Measurements from ENCODE around the gene OR52I2. TPM values are rescaled to one million over a fixed set of nuclear protein-coding genes. Genes with fewer than 3 reads are reported as not detected.
A peak's percentile ranks its signal among the peaks of the same experiment; 100 is the strongest.

The OR52I2 gene
- polyA plus RNA-seq, 3 donors, result 0.04 TPM; not detected in 2

- peak in 2 of 3 donors; percentile 9 to 24 for DNase-seq
These were observed 28.9 kb downstream of the OR52I2 start for GRCh38 chr11:4610258-4610935.

DNA sequence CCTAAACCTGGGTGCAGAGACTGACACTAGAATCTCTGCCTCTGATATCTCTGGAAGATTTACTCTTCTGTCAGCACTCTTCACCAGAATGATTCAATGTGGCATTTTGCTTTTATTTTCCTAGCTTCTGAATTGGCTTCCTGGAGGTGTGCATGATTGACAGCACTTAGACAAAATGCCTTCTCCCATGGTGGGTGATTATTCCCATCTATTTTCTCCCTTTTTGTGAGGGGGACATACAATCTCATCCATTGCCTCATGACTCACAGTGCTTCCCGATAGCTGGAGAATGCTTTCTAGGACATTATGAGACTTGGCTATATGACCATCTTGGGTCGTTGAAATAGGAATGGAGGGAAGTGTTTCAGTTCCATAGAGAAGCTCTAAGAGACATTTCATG is 30.4 kb downstream of the OR52I2 start:
- Mint-ChIP-seq H3K4me3 (no peak overlapping the region), H3K36me3 (no peaks in the 10 kb centered on the region), H3K27me3 (ENCODE audit: low read depth in 3 of 3) (peaks cover 1 to 8% (median 5%) of the 10 kb centered on the region in 3 donors), H3K4me1 (peaks cover 24% of the 10 kb centered on the region), H3K9me3 (no peaks in the 10 kb centered on the region), H3K27ac (no peak overlapping the region)
- Histone ChIP-seq H3K4me1 (ENCODE audit: control insufficient read depth in 1 of 2, insufficient read depth in 2 of 2, low read length in 2 of 2) (peaks cover 13 to 20% of the 10 kb centered on the region in 2 donors), H3K27me3 (ENCODE audit: control insufficient read depth in 2 of 2, insufficient read depth in 2 of 2, low read length in 2 of 2) (no peaks in the 10 kb centered on the region), H3K9me3 (replicated peaks in 1 of 2; ENCODE audit: control insufficient read depth in 1 of 2, insufficient read depth in 1 of 2, low read length in 2 of 2) (no peaks in the 10 kb centered on the region), H3K27ac (ENCODE audit: low read depth in 1 of 2, low read length in 2 of 2) (no peak overlapping the region), H3K9ac (ENCODE audit: insufficient read depth, low read length, poor library complexity, severe bottlenecking) (no peak overlapping the region), H3K4me3 (replicated peaks in 1 of 3; ENCODE audit: low read depth in 2 of 3, low read length in 3 of 3) (no peak overlapping the region), H2AFZ (ENCODE audit: insufficient read depth, low read depth, low read length, poor library complexity, severe bottlenecking) (no peak overlapping the region), H3K36me3 (replicated peaks in 1 of 2; ENCODE audit: control insufficient read depth in 1 of 2, insufficient read depth in 2 of 2, low read length in 2 of 2) (no peaks in the 10 kb centered on the region), H3K4me2 (replicated peaks; ENCODE audit: extremely low read depth, low read length, poor library complexity, severe bottlenecking) (no peak overlapping the region), H3K79me2 (ENCODE audit: insufficient read depth, low read length) (no peaks in the 10 kb centered on the region), H4K20me1 (ENCODE audit: insufficient read depth, low read length) (no peaks in the 10 kb centered on the region)
- no CpG with 5 or more reads among the region's 2 CpGs for WGBS (ENCODE audit: insufficient coverage)
- TF ChIP-seq, protein P1, sequence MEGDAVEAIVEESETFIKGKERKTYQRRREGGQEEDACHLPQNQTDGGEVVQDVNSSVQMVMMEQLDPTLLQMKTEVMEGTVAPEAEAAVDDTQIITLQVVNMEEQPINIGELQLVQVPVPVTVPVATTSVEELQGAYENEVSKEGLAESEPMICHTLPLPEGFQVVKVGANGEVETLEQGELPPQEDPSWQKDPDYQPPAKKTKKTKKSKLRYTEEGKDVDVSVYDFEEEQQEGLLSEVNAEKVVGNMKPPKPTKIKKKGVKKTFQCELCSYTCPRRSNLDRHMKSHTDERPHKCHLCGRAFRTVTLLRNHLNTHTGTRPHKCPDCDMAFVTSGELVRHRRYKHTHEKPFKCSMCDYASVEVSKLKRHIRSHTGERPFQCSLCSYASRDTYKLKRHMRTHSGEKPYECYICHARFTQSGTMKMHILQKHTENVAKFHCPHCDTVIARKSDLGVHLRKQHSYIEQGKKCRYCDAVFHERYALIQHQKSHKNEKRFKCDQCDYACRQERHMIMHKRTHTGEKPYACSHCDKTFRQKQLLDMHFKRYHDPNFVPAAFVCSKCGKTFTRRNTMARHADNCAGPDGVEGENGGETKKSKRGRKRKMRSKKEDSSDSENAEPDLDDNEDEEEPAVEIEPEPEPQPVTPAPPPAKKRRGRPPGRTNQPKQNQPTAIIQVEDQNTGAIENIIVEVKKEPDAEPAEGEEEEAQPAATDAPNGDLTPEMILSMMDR (IDR thresholded peaks at IDR 0.05), result no peak
- no peak for DNase-seq
- intact Hi-C loops (cut with micrococcal nuclease), result no loop called here

More at GRCh38 chr11:4610258-4610935, 28.9 kb downstream of the OR52I2 start:
- Mint-ChIP-seq H3K4me3 (peak overlapping the region; percentile 28 to 81), H3K36me3 (no peaks in the 10 kb centered on the region), H3K27me3 (ENCODE audit: low read depth in 3 of 3) (peaks cover 0 to 7% (median 3%) of the 10 kb centered on the region in 3 donors), H3K4me1 (peaks cover 32% of the 10 kb centered on the region), H3K27ac (peak overlapping the region in 4 of 7 donors; percentile 11 to 74 (median 18)), H3K9me3 (no peaks in the 10 kb centered on the region)
- H3K4me1 ChIP-seq (ENCODE audit: control insufficient read depth in 1 of 2, insufficient read depth in 2 of 2, low read length in 2 of 2), result peaks cover 21 to 27% of the 10 kb centered on the region in 2 donors
- H3K27me3 ChIP-seq (ENCODE audit: control insufficient read depth in 2 of 2, insufficient read depth in 2 of 2, low read length in 2 of 2), result no peaks in the 10 kb centered on the region
- peaks cover 0 to 2% of the 10 kb centered on the region in 2 donors for H3K36me3 ChIP-seq (replicated peaks in 1 of 2; ENCODE audit: control insufficient read depth in 1 of 2, insufficient read depth in 2 of 2, low read length in 2 of 2)
- no peaks in the 10 kb centered on the region for H3K9me3 ChIP-seq (replicated peaks in 1 of 2; ENCODE audit: control insufficient read depth in 1 of 2, insufficient read depth in 1 of 2, low read length in 2 of 2)
- peak overlapping the region; percentile 91 for H2AFZ ChIP-seq (ENCODE audit: insufficient read depth, low read depth, low read length, poor library complexity, severe bottlenecking)
- peak overlapping the region; percentile 59 for H3K4me2 ChIP-seq (replicated peaks; ENCODE audit: extremely low read depth, low read length, poor library complexity, severe bottlenecking)
- WGBS (ENCODE audit: insufficient coverage), result 0% methylated on average over 2 of the region's 3 CpGs
- intact Hi-C loops (cut with micrococcal nuclease), result no loop called here
- H3K79me2 ChIP-seq (ENCODE audit: insufficient read depth, low read length), result no peaks in the 10 kb centered on the region
- H3K9ac ChIP-seq (ENCODE audit: insufficient read depth, low read length, poor library complexity, severe bottlenecking), result no peak overlapping the region
- peak overlapping the region in 1 of 2 donors; percentile 17 for H3K27ac ChIP-seq (ENCODE audit: low read depth in 1 of 2, low read length in 2 of 2)
- no peaks in the 10 kb centered on the region for H4K20me1 ChIP-seq (ENCODE audit: insufficient read depth, low read length)
- TF ChIP-seq, protein P1 (IDR thresholded peaks at IDR 0.05), result no peak
- H3K4me3 ChIP-seq (replicated peaks in 1 of 3; ENCODE audit: low read depth in 2 of 3, low read length in 3 of 3), result peak overlapping the region in 1 of 3 experiments; percentile 52

All from CD14-positive monocyte (primary cell).